Eye (tissue), 1 donor: ENCODE data around the gene TWNK.

Experiments used
- DNase-seq: peaks from one replicate; pipeline ENCODE4 v3.0.0-alpha.2; 2015

Gene TWNK

DNA sequence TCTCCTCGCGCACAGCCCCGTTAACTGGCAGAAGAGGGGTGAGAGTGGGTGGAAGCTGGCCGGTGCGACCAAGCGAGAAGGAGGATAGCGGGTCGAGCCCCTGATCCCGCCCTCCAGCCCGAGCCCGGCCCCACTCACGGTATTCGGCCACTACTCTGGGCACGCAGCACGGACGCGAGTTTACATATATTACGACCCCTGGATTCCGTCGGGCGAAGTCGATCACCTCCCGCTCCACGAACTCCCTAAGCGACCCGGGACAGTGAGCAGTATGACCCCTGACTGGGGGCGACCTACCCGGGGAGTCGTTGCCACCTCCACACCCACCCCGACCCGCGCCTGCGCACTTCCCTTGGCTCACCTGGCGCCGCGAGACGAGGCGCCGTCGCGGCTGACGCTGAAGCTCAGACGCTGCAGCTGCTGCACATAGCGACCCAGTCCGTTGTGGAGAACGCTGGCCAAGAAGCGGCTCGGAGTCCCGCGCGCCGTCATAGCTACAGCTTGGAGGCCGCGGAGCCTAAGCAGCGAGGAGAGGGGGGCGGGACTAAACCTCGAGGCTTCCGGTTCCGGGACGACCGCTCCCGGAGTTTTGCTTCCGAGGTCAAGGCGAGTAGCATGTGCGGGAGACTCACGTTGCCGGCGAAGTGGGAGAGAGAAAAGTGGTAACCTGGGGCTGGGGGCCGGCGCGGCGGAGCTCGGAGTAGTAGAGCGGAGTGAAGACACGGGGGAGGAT lies at the start of gene TWNK, which contains the start of gene MRPL43:
TSS of gene TWNK (plus strand) at position 592 of the 733 bp plus-strand sequence. CDS start 668 bp downstream, outside the sequence.
TSS of gene MRPL43 (minus strand) at position 546 of the 733 bp plus-strand sequence. CDS start at position 492, 54 bp downstream.
- peak; percentile 95 for DNase-seq

DNA sequence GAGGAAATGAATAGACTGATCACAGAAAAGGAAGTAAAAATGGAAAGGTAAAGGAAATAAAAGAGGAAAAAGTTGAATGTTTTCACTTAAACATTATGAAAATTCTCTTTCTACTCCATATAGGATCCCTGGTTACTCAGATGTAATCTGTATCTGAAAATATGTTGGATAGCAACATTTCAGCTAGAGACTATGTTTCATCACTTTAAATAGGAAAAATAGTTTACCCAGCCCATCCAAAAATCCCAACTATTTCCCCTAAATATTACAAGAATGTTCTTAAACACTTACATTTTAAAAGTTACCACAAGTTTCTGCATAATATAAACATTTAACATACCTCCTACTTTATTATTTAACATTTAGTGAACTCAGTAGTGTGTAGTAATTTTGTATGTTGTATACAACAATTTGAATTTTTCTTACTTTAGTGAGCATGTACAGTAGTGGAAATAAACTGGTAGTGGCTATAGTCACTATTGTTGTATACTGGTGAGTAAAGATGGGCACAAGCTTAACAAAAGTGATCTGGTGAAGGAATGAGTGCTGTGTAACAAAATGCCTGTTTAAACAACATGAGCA lies 47.5 kb upstream of the TWNK start:
- DNase-seq, result no peak

DNA sequence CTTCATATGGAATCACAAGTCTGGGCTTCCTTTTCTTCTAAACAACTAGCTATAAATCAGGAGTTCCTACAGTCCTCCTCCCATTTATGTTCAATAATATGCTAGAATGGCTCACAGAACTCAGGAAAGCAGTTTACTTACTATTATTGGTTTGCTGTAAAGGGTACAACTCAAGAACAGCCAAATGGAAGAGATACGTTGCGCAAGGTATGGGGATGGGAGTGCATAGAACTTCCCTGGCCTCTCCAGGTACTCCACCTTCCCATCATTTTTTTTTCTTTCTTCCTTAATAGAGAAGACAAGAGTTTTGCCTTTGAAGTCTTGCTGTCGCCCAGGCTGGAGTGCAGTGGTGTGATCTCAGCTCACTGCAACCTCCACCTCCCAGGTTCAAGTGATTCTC lies 45.1 kb upstream of the TWNK start:
- no peak for DNase-seq

- DNase-seq, result no peak
Observed at GRCh38 chr10:100943508-100943907, 43.8 kb upstream of the TWNK start.

DNA sequence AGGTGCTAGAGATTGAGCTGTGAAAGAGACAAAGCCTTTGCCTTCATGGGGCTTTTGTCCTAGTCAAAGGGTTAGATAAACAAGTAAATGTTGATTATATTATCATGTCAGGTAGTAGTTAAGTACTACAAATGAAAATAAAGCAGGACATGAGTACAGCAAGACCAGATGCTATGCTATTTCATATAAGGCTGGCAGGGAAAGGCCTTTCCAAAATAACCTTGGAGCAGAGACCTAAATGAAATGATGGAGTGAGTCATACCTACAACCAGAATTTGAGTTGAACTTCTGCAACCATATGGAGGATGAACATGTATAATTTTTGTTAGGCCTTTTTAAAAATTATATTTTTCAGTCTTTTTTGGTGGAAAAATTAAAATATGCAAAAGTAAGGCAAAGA lies 41.6 kb upstream of the TWNK start:
- no peak for DNase-seq

DNA sequence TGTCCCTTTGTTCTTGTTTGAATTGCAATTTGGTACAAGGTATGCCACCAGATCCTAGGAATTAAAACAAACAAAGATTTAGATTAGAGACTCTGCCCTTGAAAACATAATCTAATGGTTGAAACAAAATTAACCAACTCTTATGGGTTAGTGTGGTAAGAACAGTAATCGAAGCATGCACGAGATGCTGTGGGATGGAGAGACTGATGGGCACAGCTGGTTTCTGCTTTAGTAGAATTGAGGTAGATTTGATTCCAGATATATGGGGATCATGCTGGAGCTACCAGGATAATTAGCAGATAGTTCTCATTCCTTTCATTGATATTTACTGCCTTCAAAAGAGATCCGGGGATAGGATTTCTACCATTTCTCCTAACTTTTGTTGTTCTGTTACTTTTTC lies 38.4 kb upstream of the TWNK start:
- no peak for DNase-seq

GRCh38 chr10:100960251-100960650 lies 27.1 kb upstream of the TWNK start:
- DNase-seq, result no peak

GRCh38 chr10:100962351-100963080 lies 24.8 kb upstream of the TWNK start:
- DNase-seq, result no peak

GRCh38 chr10:100963826-100964225 lies 23.5 kb upstream of the TWNK start:
- no peak for DNase-seq

- DNase-seq, result no peak
Observed at GRCh38 chr10:100965820-100966219, 21.5 kb upstream of the TWNK start.

- DNase-seq, result no peak
Observed at GRCh38 chr10:100966887-100967286, 20.5 kb upstream of the TWNK start.

- DNase-seq, result no peak
Observed at GRCh38 chr10:100967332-100967731, 20.0 kb upstream of the TWNK start.

- DNase-seq, result no peak
Observed at GRCh38 chr10:100968062-100968736, 19.1 kb upstream of the TWNK start.

DNA sequence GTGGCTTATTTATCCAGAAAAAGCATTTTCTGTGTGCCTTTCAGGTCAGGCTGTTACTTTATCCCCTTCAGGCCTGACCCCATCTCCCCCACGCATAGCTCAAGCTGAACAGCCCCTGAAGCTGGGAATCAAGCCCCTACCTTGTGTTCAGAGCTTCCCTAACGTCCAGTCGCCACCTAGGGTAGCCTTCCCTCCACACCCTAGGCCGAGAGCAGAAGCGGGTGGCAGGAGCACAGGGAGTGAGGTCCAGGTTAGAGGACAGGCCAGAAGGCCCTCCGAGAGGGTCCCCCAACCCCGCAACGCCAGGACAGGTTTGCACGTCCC lies 18.5 kb upstream of the TWNK start:
- no peak for DNase-seq

DNA sequence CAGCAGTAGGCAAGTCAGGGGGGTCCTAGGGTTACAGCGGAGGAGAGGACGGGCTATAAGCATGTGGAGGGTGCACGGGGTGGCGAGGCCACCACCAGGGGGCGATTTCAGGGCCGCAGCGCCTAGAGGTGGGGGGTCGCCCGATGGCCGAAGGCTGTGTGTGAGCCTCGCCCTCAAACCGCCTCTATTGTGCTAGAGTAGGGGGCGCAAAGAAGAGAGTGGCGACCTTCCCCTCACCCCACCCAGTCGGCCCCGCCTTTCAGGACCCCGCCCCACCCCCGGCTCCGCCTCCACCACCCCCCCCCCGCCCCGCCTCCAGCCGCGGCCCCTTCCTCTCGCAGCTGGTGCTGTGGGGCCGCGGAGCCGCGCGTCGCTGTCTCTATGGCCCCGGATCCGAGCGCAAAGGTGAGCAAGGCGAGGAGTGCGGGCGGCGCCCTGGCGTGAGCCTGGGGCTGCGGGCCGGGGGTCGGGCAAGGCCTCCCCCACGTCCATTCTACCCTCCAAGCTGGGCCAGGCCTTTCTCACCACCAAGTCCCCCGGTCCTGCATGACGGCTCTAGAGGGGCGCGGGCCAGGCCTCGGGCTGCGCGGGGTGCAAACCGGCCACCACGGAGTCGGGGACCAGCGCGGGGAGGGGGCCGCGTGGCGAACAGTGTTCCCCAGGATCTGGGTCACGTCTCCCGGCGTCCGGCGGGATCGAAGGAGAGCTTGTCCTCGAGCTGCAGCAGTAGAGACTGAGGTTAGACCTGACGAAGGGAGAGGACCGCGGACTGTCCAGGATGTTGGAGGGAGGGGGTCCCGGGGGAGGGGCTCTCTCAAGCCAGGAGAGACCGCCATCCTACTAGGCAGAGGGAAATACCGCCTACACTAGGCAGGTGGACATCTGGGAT lies 17.9 kb upstream of the TWNK start, which contains the start of gene SEMA4G:
TSS of gene SEMA4G (plus strand) at position 318 of the 889 bp plus-strand sequence. CDS start 3,409 bp downstream, outside the sequence.
- peak; percentile 81 for DNase-seq

DNA sequence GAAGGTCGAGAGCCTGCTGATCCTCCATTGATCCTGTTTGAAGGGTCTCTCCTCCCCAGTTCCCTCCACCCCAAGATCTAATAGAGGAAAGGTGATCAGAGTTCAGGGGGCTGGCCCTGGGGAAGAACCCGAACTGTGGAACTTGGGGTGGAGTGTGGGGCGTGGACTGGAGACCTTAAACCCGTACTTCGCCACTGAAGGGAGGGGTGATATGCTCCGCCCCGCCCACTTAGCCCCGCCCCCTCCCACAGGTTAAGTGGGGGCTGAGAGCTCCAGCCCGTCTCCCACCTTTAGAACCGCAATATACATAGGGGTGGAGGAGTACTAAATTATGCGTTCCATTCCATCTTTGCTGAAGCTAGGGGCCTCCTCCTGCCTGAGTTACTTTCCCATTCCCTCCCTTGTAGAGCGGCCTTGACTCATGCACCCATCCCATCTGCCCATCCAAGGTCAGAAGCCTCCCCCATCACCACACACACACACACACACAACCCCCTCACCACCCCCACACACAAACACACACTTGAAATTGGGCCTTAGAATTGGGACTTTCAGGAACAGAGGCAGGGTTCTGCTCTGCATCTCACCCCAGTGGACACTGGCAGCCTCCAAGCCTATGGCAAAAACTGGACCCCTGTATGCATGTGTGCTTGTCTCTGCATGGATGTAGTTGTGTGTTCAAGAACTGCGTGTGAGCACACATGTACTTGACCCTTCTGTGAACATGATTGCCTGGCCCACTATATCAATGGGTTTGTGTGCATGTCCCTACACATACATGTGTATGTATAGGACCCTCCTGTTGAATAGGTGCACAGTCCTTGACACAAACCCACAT lies 17.0 kb upstream of the TWNK start:
- DNase-seq, result no peak

DNA sequence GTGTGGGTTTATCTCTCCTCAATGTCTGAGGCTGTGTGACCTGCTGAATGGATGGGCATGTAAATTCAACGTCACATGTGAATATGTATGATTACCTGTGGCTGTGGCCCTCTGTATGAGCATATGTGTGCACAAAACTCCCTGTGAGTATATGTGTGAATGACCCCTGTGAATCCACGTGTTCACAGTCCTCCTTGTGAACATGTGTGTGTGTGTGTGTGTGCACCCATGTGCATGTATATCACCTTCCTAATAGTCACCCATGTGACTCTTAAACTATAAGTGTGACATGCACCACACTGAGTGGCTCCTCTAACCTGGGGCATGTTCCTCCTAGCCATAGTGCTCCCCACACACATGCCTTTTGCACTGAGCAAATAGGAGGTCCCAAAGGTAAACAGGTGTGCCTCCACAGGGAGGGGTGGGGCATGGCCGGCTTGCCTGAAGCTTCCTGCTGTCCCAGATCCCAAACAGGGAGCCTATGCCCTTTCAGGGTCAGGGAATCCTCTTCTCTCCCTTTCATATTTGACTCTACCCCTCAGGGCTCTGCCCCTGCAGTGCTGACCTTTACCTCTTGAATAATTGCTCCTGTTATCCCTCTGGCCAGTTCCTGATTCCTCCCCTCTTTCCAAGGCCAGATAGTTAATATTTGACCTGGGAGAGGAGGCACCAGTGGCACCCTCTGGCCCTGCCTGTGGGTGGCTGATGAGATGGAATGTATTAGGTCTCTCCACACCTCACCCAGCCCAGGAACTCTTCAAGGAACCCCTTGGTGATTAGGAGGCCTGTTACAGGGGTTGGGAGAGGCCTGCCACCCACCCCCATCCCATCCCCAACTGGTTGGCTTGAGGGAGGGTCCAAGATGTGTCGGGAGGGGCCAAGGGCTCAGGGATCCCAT lies 16.2 kb upstream of the TWNK start:
- no peak for DNase-seq

DNA sequence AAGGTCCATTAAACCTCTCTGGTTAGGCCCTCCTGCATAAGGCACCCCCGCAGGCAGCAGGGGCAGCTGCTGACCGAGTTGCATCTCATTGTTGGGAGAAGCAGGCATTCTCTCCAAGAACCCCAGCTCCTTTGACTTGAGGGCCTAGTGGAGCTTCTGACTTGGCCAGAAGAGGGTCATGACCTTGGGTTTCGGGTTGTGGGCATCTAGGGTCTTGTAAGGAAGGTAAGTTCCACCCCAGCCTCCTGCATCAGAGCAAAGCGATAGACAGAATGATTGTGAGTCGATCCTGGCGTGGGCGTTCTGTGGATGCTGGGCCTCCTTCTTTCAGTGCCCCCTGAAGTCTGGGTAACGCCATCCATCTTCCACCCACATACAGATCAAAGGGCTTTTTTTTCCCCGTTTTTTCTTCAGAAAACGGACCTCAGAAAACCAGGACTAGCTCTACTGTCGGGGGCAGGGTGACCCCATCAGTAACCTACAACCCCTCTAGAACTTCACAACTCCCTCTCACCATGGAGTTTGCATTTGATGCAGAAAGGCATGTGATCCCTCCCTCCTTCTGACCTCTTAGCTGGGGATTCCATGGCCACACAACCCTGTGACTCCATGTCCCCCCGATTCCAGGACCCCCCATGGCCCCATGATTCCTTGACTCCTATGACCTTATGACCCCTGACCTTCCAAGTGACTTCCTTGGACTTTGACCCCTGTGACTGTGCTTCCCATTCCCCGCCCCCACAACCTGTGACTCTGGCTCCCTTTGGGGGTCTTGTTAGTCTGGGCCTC lies 15.0 kb upstream of the TWNK start:
- no peak for DNase-seq

GRCh38 chr10:100972904-100973535 lies 14.3 kb upstream of the TWNK start:
- DNase-seq, result no peak
